Panc1 (cell line): ENCODE data around the gene HYAL1. TPM values are rescaled to one million over a fixed set of nuclear protein-coding genes. Genes with fewer than 3 reads are reported as not detected.

ENCODE experiments used
- ATAC-seq: fragments of 200-7000 bp; cut with Tn5 transposase; 2 replicates; pipeline ENCODE4 v1.9.1; 2020; ENCODE audit warnings: mild to moderate bottlenecking, moderate library complexity
- BruUV-seq: library from RNA; stranded (reverse); fragments of 400-500 nt; replicated peaks from 2 replicates; lab custom pipeline; 2021; lab: Mats Ljungman, UMichigan
- CTCF ChIA-PET: fragments of 300-600 bp; sonication (Branson Sonifier 250); formaldehyde crosslinking; loops from one replicate; lab custom pipeline; 2022; ENCODE audit warnings: antibody characterized with exemption; lab: Charles Lee
- POLR2A ChIA-PET: fragments of 300-600 bp; sonication (Branson Sonifier 250); formaldehyde crosslinking; loops from one replicate; lab custom pipeline; 2022; ENCODE audit warnings: antibody characterized with exemption; lab: Charles Lee
- DNase-seq: peaks from one replicate; pipeline ENCODE4 v3.0.0-alpha.2; 2010; ENCODE audit warnings: low read depth, low spot score
- H3K27ac ChIP-seq: 2 replicates; pipeline ENCODE4 v1.5.1; 2011; ENCODE audit warnings: mild to moderate bottlenecking, low read length, inconsistent platforms
- H3K27me3 ChIP-seq: fragments of 200-500 bp; sonication (Bioruptor generic); 2 replicates; pipeline ENCODE4 v1.6.0; 2014; ENCODE audit warnings: low read length, inconsistent platforms; ENCODE audit not compliant: control insufficient read depth, insufficient read depth
- H3K36me3 ChIP-seq: fragments of 200-500 bp; sonication (Bioruptor generic); 2 replicates; pipeline ENCODE4 v1.5.1; 2014; ENCODE audit warnings: inconsistent platforms, mild to moderate bottlenecking, low read length, moderate library complexity; ENCODE audit not compliant: control insufficient read depth, insufficient read depth
- H3K4me1 ChIP-seq: 2 replicates; pipeline ENCODE4 v1.5.1; 2011; ENCODE audit warnings: inconsistent platforms, mild to moderate bottlenecking, low read length, moderate library complexity; ENCODE audit not compliant: control insufficient read depth, insufficient read depth
- H3K4me3 ChIP-seq, 2 experiments: 2 replicates each; pipeline ENCODE4 v1.5.1; 2011 to 2012; ENCODE audit warnings: low read depth in 2 of 2, low read length in 2 of 2, mild to moderate bottlenecking in 2 of 2, inconsistent platforms in 1 of 2, moderate library complexity in 1 of 2
- H3K9me3 ChIP-seq: fragments of 200-500 bp; sonication (Bioruptor generic); 2 replicates; pipeline ENCODE4 v1.5.1; 2014; ENCODE audit warnings: low read depth, mild to moderate bottlenecking, inconsistent platforms, low read length, moderate library complexity; ENCODE audit not compliant: control insufficient read depth, insufficient read depth
- CTCF ChIP-seq: fragments of 450-650 bp; IDR thresholded peaks from 2 replicates; pipeline ENCODE4 v1.5.1; 2017; ENCODE audit warnings: mild to moderate bottlenecking
- POLR2AphosphoS5 ChIP-seq: IDR thresholded peaks from 2 replicates; pipeline ENCODE4 v1.6.1; 2012; ENCODE audit warnings: mild to moderate bottlenecking, low read depth, low read length, moderate library complexity
- REST ChIP-seq, 2 experiments: IDR thresholded peaks; 2 replicates each; pipeline ENCODE4 v1.6.1; 2011 to 2012; ENCODE audit warnings: low read depth in 2 of 2, control low read depth in 1 of 2, low read length in 1 of 2, mild to moderate bottlenecking in 1 of 2, moderate library complexity in 1 of 2; ENCODE audit not compliant: insufficient read depth in 1 of 2
- SIN3A ChIP-seq: IDR thresholded peaks from 2 replicates; pipeline ENCODE4 v1.6.1; 2012; ENCODE audit warnings: low read depth, mild to moderate bottlenecking, low read length, moderate library complexity, borderline replicate concordance; ENCODE audit not compliant: insufficient read depth
- TCF7L2 ChIP-seq: IDR thresholded peaks from 2 replicates; pipeline ENCODE4 v1.6.1; 2011; ENCODE audit warnings: mild to moderate bottlenecking, low read depth, low read length, inconsistent platforms
- in situ Hi-C: cut with HindIII; loops from 2 replicates; pipeline ENCODE4 v1.10.0; 2016; ENCODE audit warnings: low sequenced_read_pairs, low pct_unique_long_range_greater_than_20kb
- intact Hi-C: fragments of 100-400 bp; cut with micrococcal nuclease; formaldehyde crosslinking; loops from one replicate; pipeline ENCODE4 v1.10.0; 2022; ENCODE audit not compliant: unreplicated experiment
- total RNA-seq: library from RNA; stranded (reverse); gene quantifications from one replicate; pipeline ENCODE4 v1.2.1, GENCODE V29; 2021; ENCODE audit not compliant: unreplicated experiment

Gene HYAL1
- total RNA-seq, 1 experiment from 2014 or later, result 0.18 TPM

GRCh38 chr3:50334339-50335075 is 31.1 kb upstream of the HYAL1 start:
- Histone ChIP-seq H3K4me3 (peak overlapping the region in 1 of 2 experiments; percentile 24; a peak in 1 of 4 replicates), H3K27me3 (no peaks in the 10 kb centered on the region), H3K27ac (no peak overlapping the region), H3K36me3 (peaks cover 15% of the 10 kb centered on the region), H3K9me3 (no peaks in the 10 kb centered on the region), H3K4me1 (peaks cover 13% of the 10 kb centered on the region; the same call in 1 of the 2 replicates)
- ChIA-PET POLR2A (interaction anchor here (0.7 kb wide), 1 partner anchor 206 kb away, joined by 4 read pairs; no protein-coding TSS in a partner anchor), CTCF (no interaction called here)
- TF ChIP-seq POLR2AphosphoS5 (no peak), TCF7L2 (no peak), CTCF (no peak), SIN3A (no peak), REST (IDR thresholded peaks at IDR 0.05; ENCODE audit: insufficient read depth in 1 of 2, low read depth in 2 of 2, low read length in 1 of 2) (no peak)
- DNase-seq, result no peak
- intact Hi-C loops, result no loop called here
- in situ Hi-C loops, result no loop called here
- ATAC-seq, result no peak
- no TSS peak for BruUV-seq

GRCh38 chr3:50333744-50334328 is 30.5 kb upstream of the HYAL1 start:
- BruUV-seq, result no TSS peak
- peaks cover 15% of the 10 kb centered on the region for H3K36me3 ChIP-seq
- TF ChIP-seq REST (IDR thresholded peaks at IDR 0.05; ENCODE audit: insufficient read depth in 1 of 2, low read depth in 2 of 2, low read length in 1 of 2) (no peak), POLR2AphosphoS5 (no peak), SIN3A (no peak), CTCF (no peak), TCF7L2 (no peak)
- ChIA-PET POLR2A (no interaction called here), CTCF (no interaction called here)
- no peaks in the 10 kb centered on the region for H3K9me3 ChIP-seq
- H3K4me3 ChIP-seq, result no peak overlapping the region; a peak in 1 of 4 replicates
- H3K27ac ChIP-seq, result peak overlapping the region; percentile 8; the same call in 1 of the 2 replicates
- H3K4me1 ChIP-seq, result peaks cover 13% of the 10 kb centered on the region; the same call in 1 of the 2 replicates
- ATAC-seq, result no peak
- in situ Hi-C loops (no loop called here), intact Hi-C loops (no loop called here)
- DNase-seq, result no peak
- H3K27me3 ChIP-seq, result no peaks in the 10 kb centered on the region
